GM19240 (cell line): ENCODE results near the gene OR8G1.
"Not testable (repeated sequence)": the region's sequence is repeated elsewhere in the genome, so short reads cannot be mapped to it uniquely, and the experiment has no call there.

Source experiments
- DNase-seq: peaks from one replicate; pipeline ENCODE4 v3.0.0; 2011; ENCODE audit warnings: low spot score; ENCODE audit not compliant: insufficient read length

Gene OR8G1, protein sequence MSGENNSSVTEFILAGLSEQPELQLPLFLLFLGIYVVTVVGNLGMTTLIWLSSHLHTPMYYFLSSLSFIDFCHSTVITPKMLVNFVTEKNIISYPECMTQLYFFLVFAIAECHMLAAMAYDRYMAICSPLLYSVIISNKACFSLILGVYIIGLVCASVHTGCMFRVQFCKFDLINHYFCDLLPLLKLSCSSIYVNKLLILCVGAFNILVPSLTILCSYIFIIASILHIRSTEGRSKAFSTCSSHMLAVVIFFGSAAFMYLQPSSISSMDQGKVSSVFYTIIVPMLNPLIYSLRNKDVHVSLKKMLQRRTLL

DNA sequence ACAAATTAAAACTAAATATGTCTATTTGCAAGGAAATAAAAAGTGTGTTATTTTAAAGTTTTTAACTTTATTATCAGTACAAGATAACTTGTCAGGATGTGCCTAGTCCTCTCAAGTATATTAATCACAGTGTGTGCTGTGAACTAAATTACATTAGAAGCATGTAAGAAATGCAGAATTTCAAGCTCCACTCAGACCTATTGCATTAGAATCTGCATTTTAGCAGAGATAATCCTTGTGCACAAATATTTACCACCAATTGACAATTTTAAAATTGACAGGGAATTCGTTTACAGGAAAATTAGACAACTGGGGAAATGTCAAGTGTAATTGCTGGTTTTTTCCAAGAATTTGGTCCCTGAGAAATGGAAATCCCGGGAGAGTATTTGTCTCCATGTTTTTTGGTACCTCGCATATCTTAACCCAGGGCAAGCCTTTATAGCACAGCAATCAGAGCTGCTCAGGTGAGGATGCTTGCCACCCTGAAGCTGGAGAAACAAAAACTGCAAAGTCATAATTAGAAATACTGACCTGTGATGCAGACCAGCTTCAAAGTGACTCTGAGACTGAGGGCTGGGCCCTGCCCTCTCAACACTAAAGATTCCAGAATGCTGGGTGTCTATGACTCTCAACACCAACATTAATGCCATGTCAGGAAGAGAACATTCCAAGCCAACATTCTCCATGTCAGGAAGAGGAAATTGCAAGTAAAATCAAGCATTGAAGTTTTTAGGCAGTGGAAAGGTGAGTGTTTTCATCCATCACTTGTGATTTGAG lies at the start of gene OR8G1:
TSS of gene OR8G1 (plus strand) at position 475 of the 777 bp plus-strand sequence. CDS start 8,581 bp downstream, outside the sequence.
- DNase-seq, result no peak

DNA sequence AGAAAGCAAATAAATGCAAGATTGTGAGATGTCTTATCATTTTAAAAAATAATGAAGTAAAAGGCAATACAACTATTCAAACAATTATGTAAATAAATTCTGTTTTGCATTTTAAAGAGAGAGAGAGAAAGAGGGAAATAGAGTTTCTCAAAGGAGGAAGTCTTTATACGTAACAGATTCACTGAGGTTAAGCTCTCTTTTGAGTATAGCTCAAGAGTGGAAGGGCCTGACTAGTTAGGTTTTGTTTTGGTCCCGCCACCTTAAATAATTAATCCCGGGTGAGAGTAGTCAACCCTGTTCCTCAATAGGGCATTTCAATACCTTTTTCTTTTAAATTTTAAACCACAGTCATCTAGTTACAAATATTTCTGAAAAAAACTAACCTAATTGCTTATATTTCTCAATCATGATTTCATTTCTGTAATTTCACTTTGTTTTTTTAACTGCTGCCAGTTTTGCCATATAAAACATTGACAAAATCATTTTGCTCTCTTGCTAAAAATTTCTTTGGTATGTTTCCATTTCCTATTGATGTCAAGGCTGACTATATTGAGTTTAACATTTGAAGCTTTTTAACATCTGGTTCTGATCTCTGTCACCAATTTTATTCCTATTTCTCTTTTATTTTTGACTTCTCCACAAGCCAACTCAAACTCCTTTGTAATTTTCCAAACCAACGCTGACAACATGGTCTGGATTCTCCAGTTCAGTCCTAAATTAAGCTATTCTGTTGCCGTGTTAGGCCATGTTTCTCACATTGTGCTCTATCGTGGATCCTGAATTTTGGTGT lies 47.5 kb upstream of the OR8G1 start:
- DNase-seq, result no peak

DNA sequence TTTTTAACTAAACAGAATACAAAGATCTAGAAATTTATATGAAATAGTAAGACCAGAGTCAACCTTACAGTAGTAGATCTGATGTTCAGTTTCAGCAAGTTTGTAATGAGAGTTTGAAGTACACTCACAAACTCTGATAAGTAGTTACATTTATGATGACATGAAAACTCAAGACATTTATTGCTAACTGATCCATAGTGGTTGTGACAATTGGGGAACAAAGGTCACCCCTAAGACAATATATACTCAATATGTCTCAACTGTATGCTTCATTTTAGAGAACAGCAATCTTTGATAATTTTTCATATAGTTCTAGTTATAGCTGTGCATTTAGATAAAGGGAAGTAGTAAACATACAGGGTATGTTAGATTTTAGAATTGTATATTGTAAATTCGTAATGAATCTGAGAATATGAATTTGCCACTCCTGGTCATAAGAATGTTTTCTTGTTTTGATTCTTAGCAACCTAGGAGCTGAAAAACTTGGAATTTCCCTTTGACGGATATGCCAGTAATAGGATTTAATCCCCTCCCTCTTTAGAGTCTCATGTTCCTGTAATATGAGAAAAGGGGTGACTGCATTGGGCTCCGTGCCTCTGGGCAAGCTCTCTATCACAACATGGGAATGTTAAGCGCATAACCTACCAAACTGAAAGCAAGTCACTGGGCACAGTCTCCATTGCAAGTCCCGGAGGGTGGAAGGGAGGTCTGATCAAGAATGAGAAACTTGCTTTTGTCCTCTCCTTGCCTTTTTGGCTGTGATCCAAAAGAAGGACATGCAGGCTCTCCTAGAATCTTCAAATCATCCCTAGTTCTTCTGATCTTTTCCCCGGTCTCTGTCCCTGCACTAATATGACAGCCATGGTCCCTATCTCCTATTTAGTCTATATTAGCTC lies 46.4 kb upstream of the OR8G1 start:
- DNase-seq, result no peak

DNA sequence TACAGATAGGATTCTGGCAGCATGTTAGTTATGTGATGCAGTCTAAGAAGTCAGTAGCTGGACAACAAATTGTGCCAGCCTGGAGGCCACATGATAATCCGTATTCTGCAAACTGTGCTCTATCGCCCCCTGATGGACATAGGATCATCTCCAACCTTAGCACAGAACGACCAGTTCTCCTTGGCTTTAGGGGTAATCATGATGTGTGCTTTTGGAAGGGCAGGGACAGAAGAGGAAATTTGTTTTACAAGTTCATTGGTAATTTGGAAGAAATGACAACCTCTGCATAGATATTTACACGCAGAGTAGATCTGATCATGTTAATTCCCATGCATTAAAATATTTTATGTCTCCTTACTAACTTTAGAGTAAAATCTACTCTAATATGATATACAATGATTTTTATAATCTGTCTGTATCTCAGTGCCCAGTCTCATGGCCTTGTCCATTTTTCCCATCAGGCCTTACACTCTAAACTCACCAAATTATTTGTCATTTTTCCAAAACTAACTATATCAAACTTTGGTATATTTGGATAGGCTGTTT lies 45.6 kb upstream of the OR8G1 start:
- peak; percentile 26 for DNase-seq

DNA sequence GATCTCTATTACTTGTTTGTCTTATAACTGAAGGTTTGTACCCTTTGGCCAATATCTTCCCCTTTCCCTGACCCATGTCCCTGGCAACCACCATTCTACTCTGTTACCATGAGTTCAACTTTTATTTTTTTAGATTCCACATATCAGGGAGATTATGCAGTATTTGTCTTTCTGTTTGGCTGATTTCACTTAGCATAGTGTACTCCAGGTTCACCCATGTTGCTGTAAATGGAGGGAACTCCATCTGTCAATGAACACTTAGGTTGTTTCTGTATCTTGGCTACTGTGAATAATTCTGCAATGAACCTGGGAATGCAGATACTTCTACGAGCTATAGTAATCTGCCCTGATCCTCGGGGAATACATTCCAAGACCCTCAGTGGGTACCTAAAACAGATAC lies 42.9 kb upstream of the OR8G1 start:
- no peak for DNase-seq

- DNase-seq, result no peak
Measured at GRCh38 chr11:124198897-124199296, 42.0 kb upstream of the OR8G1 start.

DNA sequence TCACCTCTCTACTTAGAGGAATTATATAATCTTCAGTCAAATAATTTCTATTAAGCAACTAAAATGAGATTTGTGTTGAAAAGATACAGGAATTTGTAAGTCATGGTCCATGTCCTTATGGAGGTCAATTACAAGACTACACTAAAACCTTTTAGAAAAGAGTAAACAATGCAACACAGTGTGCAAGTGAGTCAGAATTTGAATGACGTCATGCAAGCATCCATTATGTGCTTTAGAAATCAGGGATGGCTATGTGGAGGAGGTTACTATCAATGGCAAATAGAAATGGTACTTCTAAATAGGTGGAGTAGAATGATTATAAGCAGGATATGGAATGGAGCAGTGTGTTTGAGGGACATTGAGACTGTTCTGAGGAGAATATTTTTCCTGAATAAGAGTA lies 41.2 kb upstream of the OR8G1 start:
- no peak for DNase-seq

DNA sequence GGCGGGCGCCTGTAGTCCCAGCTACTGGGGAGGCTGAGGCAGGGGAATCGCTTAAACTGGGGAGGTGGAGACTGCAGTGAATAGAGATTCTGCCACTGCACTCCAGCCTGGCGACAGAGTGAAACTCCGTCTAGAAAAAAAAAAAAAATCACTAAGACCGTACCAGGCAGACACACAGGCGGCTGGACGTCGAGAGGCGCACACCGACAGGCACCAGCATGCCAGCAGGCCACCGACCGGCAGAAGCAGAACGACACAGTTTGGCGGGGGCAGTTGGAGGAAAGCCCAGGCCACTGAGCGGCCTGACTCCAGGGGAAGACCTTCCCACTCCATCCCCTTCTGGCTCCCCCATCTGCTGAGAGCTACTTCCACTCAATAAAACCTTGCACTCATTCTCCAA lies 40.2 kb upstream of the OR8G1 start:
- DNase-seq, result no peak

DNA sequence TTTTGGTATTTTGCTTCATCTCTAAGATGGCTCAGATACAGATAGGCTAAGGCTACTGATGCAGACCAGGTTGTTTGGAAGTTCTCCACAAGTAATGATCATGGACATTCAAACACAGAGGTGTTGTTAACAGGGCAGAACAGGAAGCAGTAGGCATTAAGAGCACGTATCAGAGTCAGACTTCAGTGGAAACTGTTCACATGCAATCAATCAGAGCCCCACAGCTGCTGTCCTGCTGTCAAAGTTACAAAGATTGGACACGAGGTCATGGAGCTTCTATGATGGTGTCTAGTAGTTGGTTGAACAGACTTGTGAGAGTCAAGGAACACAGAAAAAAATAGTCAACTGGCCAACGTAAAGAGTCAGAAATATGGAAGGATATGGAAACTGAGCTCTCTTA lies 37.9 kb upstream of the OR8G1 start:
- no peak for DNase-seq

DNA sequence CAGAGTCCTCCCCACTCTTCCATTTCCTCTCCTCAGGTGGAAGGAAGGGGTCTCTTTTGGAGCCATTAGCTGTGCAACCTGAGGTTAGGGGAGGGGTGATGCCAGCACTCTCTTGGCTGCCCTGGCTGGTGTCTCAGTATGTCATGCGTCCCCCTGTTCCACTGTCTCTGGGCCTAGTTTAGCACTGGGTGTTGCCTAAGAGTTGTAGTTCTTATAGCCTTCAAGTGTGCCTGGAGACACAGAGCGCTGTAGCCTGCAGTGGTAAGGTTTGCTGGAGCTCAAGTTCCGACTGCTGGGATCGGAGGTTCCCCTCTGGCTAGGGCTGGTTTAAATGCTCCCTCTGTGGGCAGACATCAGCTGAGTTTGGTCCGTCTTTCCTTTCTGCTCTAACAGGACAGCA lies 36.9 kb upstream of the OR8G1 start:
- no peak for DNase-seq

GRCh38 chr11:124207102-124207792 lies 33.6 kb upstream of the OR8G1 start:
- no peak for DNase-seq

- DNase-seq, result no peak
Measured at GRCh38 chr11:124209824-124210357, 31.0 kb upstream of the OR8G1 start.

DNA sequence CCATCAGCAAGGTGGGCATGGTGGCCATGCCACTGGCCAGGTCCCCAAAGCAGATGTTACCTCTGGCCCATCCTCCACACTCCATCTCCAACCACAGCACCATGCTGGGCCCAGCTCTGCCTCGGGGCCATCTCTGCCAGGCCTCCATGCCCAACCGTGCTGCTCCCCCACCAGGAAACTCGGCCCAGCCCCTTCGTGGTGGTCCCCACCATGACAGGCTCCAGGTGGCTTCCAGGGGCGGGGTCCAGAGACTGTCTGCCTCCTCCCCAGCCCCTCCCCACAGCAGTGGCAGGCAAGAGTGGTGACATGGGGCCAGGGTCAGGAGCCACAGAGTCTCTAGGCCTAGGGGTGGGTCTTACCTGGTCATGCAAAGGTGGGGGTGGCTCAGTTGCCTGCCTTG lies 30.5 kb upstream of the OR8G1 start:
- no peak for DNase-seq

GRCh38 chr11:124211321-124211720 lies 29.6 kb upstream of the OR8G1 start:
- no peak for DNase-seq

- DNase-seq, result no peak
Measured at GRCh38 chr11:124214027-124214426, 26.9 kb upstream of the OR8G1 start.

DNA sequence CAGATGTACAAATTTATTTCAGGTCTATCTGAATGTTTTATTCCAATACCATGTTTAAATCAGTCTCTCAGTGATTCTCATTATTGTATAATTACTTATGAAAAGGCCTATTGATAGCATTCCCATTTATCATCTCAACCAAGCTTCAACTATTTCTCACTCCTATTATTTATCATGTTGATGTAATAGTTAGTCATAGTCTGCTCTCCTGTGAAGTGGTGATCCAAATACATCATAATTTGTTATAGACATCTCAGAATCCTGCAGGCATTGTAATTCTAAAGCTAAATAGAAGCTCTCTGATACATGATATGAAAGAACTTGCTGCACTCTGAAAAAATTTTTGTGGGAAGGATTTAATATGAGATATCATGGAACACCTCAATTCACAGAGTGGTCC lies 21.8 kb upstream of the OR8G1 start:
- DNase-seq, result no peak

GRCh38 chr11:124222407-124222806 lies 18.5 kb upstream of the OR8G1 start:
- DNase-seq, result no peak

DNA sequence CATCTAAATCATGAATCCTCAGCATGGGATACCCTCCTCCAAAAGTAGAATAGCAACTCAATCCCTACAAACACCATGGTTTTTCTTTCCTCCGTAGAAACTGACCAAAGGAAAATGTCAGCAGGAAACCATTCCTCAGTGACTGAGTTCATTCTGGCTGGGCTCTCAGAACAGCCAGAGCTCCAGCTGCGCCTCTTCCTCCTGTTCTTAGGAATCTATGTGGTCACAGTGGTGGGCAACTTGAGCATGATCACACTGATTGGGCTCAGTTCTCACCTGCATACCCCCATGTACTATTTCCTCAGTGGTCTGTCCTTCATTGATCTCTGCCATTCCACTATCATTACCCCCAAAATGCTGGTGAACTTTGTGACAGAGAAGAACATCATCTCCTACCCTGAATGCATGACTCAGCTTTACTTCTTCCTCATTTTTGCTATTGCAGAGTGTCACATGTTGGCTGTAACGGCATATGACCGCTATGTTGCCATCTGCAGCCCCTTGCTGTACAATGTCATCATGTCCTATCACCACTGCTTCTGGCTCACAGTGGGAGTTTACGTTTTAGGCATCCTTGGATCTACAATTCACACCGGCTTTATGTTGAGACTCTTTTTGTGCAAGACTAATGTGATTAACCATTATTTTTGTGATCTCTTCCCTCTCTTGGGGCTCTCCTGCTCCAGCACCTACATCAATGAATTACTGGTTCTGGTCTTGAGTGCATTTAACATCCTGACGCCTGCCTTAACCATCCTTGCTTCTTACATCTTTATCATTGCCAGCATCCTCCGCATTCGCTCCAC lies 16.1 kb upstream of the OR8G1 start:
- DNase-seq, result not testable (repeated sequence)

GRCh38 chr11:124225471-124225870 lies 15.4 kb upstream of the OR8G1 start:
- DNase-seq, result no peak
